ENCODE measurements around the gene STRIP1.

STRIP1 gene

DNA sequence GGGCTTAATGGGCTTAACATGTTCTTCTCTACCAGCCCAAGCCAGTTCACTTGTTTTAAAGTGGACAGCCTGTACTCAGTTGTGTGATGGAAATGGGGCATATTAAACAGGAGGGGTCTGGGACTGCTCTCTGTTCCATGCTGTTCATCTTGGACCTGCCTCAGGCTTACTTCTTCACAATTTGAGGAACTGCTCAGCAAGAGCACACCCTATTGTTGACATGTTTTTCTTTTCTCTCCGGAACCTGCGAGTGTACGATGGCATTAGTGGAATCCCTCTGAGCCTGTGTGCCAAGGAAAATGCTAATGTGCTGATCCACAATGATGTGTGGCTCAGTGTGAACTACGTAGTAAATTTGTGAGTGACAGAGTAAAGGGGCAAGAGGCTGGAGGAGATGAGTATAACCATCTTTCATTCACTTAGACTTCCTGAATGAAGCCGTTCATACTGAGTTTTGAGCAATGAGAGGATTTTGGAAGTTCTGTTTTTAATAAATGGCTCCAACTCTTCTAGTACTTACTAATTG is 43.0 kb upstream of the STRIP1 start:
- TF ChIP-seq CTCF (IDR thresholded peaks at IDR 0.05; ENCODE audit: low read depth, low read length, missing control alignments): no peak
- DNase-seq (ENCODE audit: extremely low read depth, low read depth): no peak
- H3K4me3 ChIP-seq (replicated peaks; ENCODE audit: low read depth, low read length): no peak overlapping the region

- DNase-seq (ENCODE audit: extremely low read depth, low read depth): no peak
- no peak overlapping the region for H3K4me3 ChIP-seq (replicated peaks; ENCODE audit: low read depth, low read length)
- TF ChIP-seq CTCF (IDR thresholded peaks at IDR 0.05; ENCODE audit: low read depth, low read length, missing control alignments): no peak
Measured at GRCh38 chr1:109993885-109994284, 40.5 kb upstream of the STRIP1 start.

GRCh38 chr1:109994654-109995053 is 39.8 kb upstream of the STRIP1 start:
- DNase-seq (ENCODE audit: extremely low read depth, low read depth): no peak
- TF ChIP-seq CTCF (IDR thresholded peaks at IDR 0.05; ENCODE audit: low read depth, low read length, missing control alignments): no peak
- no peak overlapping the region for H3K4me3 ChIP-seq (replicated peaks; ENCODE audit: low read depth, low read length)

- TF ChIP-seq CTCF (IDR thresholded peaks at IDR 0.05; ENCODE audit: low read depth, low read length, missing control alignments): no peak
- H3K4me3 ChIP-seq (replicated peaks; ENCODE audit: low read depth, low read length): no peak overlapping the region
- no peak for DNase-seq (ENCODE audit: extremely low read depth, low read depth)
Measured at GRCh38 chr1:109995536-109995935, 38.9 kb upstream of the STRIP1 start.

GRCh38 chr1:109996476-109996875 is 37.9 kb upstream of the STRIP1 start:
- no peak for TF ChIP-seq CTCF (IDR thresholded peaks at IDR 0.05; ENCODE audit: low read depth, low read length, missing control alignments)
- no peak overlapping the region for H3K4me3 ChIP-seq (replicated peaks; ENCODE audit: low read depth, low read length)
- no peak for DNase-seq (ENCODE audit: extremely low read depth, low read depth)

DNA sequence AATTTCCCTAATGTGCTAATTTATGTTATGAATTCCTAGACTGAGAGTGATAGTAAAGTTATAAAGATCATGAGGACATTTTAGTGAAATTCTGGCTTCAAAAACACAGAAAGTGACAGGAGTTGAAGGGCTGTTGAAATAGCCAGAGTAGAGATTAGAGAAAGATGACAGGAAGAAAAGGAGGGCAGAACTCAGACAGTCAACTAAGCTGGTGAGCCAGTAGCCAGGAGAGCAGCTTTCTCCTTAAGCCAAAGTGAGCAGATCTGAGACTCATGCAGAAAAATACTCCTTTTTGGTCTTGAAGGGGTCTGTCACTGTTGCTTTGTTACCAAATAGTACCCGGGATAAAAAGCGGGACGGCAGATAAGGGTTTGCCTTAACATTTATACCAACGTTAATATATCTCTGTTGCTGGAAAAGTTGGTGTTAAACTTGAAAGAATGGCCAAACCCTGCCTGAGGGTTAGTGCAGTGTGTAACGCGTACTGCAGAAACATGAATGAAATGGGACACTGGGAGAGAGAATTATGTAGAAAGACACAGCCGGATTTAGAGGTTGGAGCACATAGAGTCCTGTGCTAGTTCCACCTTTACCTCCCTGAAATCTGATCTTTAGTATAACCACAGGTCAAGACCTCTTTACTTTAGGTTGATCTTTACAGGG is 37.1 kb upstream of the STRIP1 start:
- TF ChIP-seq CTCF (IDR thresholded peaks at IDR 0.05; ENCODE audit: low read depth, low read length, missing control alignments): no peak
- no peak overlapping the region for H3K4me3 ChIP-seq (replicated peaks; ENCODE audit: low read depth, low read length)
- DNase-seq (ENCODE audit: extremely low read depth, low read depth): no peak

GRCh38 chr1:109997867-109998229 is 36.6 kb upstream of the STRIP1 start:
- DNase-seq (ENCODE audit: extremely low read depth, low read depth): no peak
- TF ChIP-seq CTCF (IDR thresholded peaks at IDR 0.05; ENCODE audit: low read depth, low read length, missing control alignments): no peak
- H3K4me3 ChIP-seq (replicated peaks; ENCODE audit: low read depth, low read length): no peak overlapping the region

Measured in HFF-Myc (cell line).